Kidney (tissue), 14 donors: ENCODE measurements around the gene OR10Z1. TPM values are rescaled to one million over a fixed set of nuclear protein-coding genes. Genes with fewer than 3 reads are reported as not detected.

Source experiments
- DNase-seq, 5 donors: peaks; one replicate each; pipeline ENCODE4 v3.0.0-alpha.2; 2013 to 2020
- FAIRE-seq: peaks from 2 replicates; lab custom pipeline; 2012; peaks lifted over from hg19 to GRCh38; lab: Jason Lieb, UNC
- H3K27ac ChIP-seq, 2 donors: one replicate each; pipeline ENCODE4 v1.7.0; 2013; ENCODE audit warnings: low read depth in 2 of 2, low read length in 2 of 2, inconsistent platforms in 1 of 2
- H3K27me3 ChIP-seq: one replicate; pipeline ENCODE4 v1.7.1; 2013; ENCODE audit warnings: low read length, inconsistent platforms; ENCODE audit not compliant: control insufficient read depth, insufficient read depth
- H3K36me3 ChIP-seq, 3 donors: one replicate each; pipeline versions ENCODE4 v1.7.0 to v1.7.1; 2013; ENCODE audit warnings: low read length in 3 of 3, control low read depth in 1 of 3, inconsistent platforms in 1 of 3; ENCODE audit not compliant: insufficient read depth in 3 of 3, control insufficient read depth in 2 of 3
- H3K4me1 ChIP-seq, 3 donors: one replicate each; pipeline versions ENCODE4 v1.7.0 to v1.7.1; 2013; ENCODE audit warnings: low read length in 3 of 3, inconsistent platforms in 1 of 3, low read depth in 1 of 3; ENCODE audit not compliant: control insufficient read depth in 2 of 3, insufficient read depth in 2 of 3
- H3K4me3 ChIP-seq, 3 donors: one replicate each; pipeline versions ENCODE4 v1.7.0 to v1.8.1; 2013; ENCODE audit warnings: low read length in 3 of 3, control low read depth in 1 of 3, inconsistent platforms in 1 of 3
- H3K9ac ChIP-seq, 3 donors: one replicate each; pipeline versions ENCODE4 v1.7.0 to v1.7.1; 2013; ENCODE audit warnings: low read length in 3 of 3, control low read depth in 1 of 3, inconsistent platforms in 1 of 3
- H3K9me3 ChIP-seq, 3 donors: one replicate each; pipeline versions ENCODE4 v1.7.0 to v1.7.1; 2013; ENCODE audit warnings: low read length in 3 of 3, control low read depth in 1 of 3, inconsistent platforms in 1 of 3; ENCODE audit not compliant: control insufficient read depth in 2 of 3, insufficient read depth in 1 of 3
- CTCF ChIP-seq: IDR thresholded peaks from 3 replicates; pipeline ENCODE4 v1.5.1; 2012; ENCODE audit warnings: mild to moderate bottlenecking, moderate library complexity, borderline replicate concordance; ENCODE audit not compliant: insufficient read depth; ENCODE audit errors: extremely low read depth
- intact Hi-C: fragments of 100-400 bp; cut with DNase I; formaldehyde crosslinking; loops from one replicate; pipeline ENCODE4 v1.11.1; 2022
- polyA plus RNA-seq: library from polyadenylated mRNA; stranded (reverse); fragments of 350-450 nt; fragmentation: Illumina TruSeq; extraction: RNeasy Lipid Tissue Mini Kit (QIAGEN cat#74804); gene quantifications from one replicate; pipeline ENCODE4 v1.2.3, GENCODE V29; 2014; ENCODE audit warnings: low read depth, low replicate concordance; ENCODE audit not compliant: insufficient read depth
- total RNA-seq: library from RNA; stranded (reverse); fragmentation: NEBNext Ultra II Directional; extraction: Animal tissue kit (Norgen Biotek cat#: 25700); gene quantifications from one replicate; pipeline ENCODE4 v1.2.1, GENCODE V29; 2021
- donor health status: control.
- donor health status: control.
- donor health status: control.
- donor health status: control.
- donor health status: control.
- donor health status: DM: yes; HTN: yes; CAD: no.
- donor health status: Normal renal cell carcinoma (clear cell type).

The OR10Z1 gene
- total and polyA plus RNA-seq, 2 donors from 2014 or later = not detected

GRCh38 chr1:158638904-158639303 is 33.8 kb downstream of the OR10Z1 start:
- H3K9ac ChIP-seq = no peak overlapping the region
- no peaks in the 10 kb centered on the region for H3K9me3 ChIP-seq
- no peak overlapping the region for H3K4me3 ChIP-seq
- no peak overlapping the region for H3K27ac ChIP-seq
- FAIRE-seq = no peak
- no peak for DNase-seq
- intact Hi-C loops = no loop called here
- no peaks in the 10 kb centered on the region for H3K4me1 ChIP-seq
- no peak for TF ChIP-seq CTCF
- H3K27me3 ChIP-seq = no peaks in the 10 kb centered on the region
- no peaks in the 10 kb centered on the region for H3K36me3 ChIP-seq

- no peak for FAIRE-seq
Measured at GRCh38 chr1:158644449-158644848, 39.4 kb downstream of the OR10Z1 start.

GRCh38 chr1:158646465-158646864 is 41.4 kb downstream of the OR10Z1 start:
- no peak for FAIRE-seq
- no peaks in the 10 kb centered on the region for H3K36me3 ChIP-seq

More at GRCh38 chr1:158644449-158644848, 39.4 kb downstream of the OR10Z1 start:
- Histone ChIP-seq H3K4me1 (no peaks in the 10 kb centered on the region), H3K27me3 (no peaks in the 10 kb centered on the region), H3K27ac (no peak overlapping the region), H3K9ac (no peak overlapping the region), H3K4me3 (no peak overlapping the region), H3K36me3 (no peaks in the 10 kb centered on the region), H3K9me3 (no peaks in the 10 kb centered on the region)
- no peak for TF ChIP-seq CTCF
- intact Hi-C loops = no loop called here
- DNase-seq = no peak

More at GRCh38 chr1:158646465-158646864, 41.4 kb downstream of the OR10Z1 start:
- no peak overlapping the region for H3K4me3 ChIP-seq
- intact Hi-C loops = no loop called here
- TF ChIP-seq CTCF = no peak
- no peak overlapping the region for H3K27ac ChIP-seq
- H3K27me3 ChIP-seq = no peaks in the 10 kb centered on the region
- no peaks in the 10 kb centered on the region for H3K4me1 ChIP-seq
- no peaks in the 10 kb centered on the region for H3K9me3 ChIP-seq
- no peak for DNase-seq
- no peak overlapping the region for H3K9ac ChIP-seq
